Left colon (tissue), 2 donors: ENCODE results near the gene FLT4. TPM values are rescaled to one million over a fixed set of nuclear protein-coding genes. Genes with fewer than 3 reads are reported as not detected.

Experiments used
- ATAC-seq: fragments of 200-7000 bp; cut with Tn5 transposase; one replicate; pipeline ENCODE4 v1.9.1; 2020; ENCODE audit warnings: mild to moderate bottlenecking, moderate library complexity
- DNase-seq, 2 donors: peaks; one replicate each; pipeline ENCODE4 v3.0.0-alpha.2; 2020
- intact Hi-C, 2 donors: fragments of 100-400 bp; cut with DNase I in 1 of 2; cut with micrococcal nuclease in 1 of 2; formaldehyde crosslinking; loops; one replicate each; pipeline versions ENCODE4 v1.11.2 to v1.14.0; 2022; cut with DNase I, micrococcal nuclease
- total RNA-seq, 2 donors: library from RNA; stranded (reverse); fragmentation: NEBNext Ultra II Directional; extraction: Animal tissue kit (Norgen Biotek cat#: 25700); gene quantifications; one replicate each; pipeline ENCODE4 v1.2.1, GENCODE V29; 2021
- donor health status: DM: no; HTN: no; CAD: no.
- donor health status: DM: yes; HTN: yes; CAD: no.

The FLT4 gene
- total RNA-seq, 2 donors from 2014 or later, result 3.8 to 4.7 TPM

- DNase-seq (peak in 1 of 2 donors; percentile 10), ATAC-seq (no peak)
- intact Hi-C loops, result no loop called here
Measured at GRCh38 chr5:180600554-180601041, 48.8 kb downstream of the FLT4 start.

- ATAC-seq (no peak), DNase-seq (peak in 1 of 2 donors; percentile 12)
- intact Hi-C loops, result no loop called here
Measured at GRCh38 chr5:180599981-180600553, 49.3 kb downstream of the FLT4 start.

- ATAC-seq (no peak), DNase-seq (no peak)
- intact Hi-C loops, result no loop called here
Measured at GRCh38 chr5:180599590-180599914, 49.8 kb downstream of the FLT4 start.

DNA sequence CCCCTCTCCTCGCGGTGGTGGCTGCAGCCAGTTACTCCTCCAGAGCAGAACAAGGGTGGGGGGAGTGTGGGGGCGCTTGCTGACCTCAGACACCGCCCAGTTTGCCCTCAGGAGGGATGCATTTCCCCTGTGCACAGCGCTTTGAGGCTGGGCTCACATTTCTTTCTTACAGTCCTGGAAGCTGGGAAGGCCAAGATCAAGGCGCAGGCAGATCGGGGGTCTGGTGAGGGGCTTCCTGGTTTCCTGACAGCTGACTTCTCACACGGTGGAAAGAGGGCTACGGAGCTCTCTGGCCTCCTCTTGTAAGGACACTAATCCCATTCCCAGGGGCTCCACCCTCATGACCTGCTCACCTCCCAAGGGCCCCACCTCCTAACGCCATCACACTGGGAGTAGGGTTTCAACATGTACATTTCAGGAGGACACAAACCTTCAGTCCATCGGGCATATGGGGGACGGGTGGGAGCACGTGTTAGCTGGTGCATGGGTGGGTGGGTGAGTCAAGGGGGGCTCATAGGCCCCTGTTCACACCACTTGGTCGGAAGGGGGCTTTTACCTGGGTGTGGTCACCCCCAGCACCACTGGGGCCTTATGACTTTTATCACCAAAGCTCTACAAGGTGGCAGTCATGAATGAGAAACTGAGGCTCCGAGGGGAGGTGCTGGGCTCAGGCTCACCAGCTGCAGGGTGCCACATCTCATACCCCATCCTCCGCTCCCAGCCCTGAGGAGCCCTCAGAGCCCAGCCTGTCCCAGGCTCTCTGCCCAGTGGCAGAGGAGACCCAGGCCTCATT is 50.4 kb downstream of the FLT4 start:
- ATAC-seq (no peak), DNase-seq (no peak)
- intact Hi-C loops, result no loop called here

DNA sequence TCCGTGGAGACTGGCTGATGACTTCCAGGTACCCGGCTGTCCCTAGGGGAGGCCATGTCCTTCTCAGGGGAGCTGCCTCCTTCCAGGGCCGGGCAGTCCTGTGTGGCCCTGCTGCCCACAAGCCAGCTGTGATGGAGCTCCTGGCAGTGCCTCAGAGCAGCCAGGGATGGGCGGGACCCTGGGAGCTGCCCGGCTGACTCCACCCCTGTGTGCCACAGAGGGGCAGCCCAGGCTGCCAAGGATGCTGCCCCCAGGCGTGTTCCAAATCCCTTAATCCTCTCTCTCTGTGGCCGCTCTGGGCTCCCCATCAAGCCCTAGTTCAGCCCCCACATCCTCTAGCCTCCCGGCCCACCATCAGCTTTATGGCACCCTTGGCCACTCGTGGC is 51.1 kb downstream of the FLT4 start:
- intact Hi-C loops, result no loop called here
- ATAC-seq (no peak), DNase-seq (peak in 1 of 2 donors; percentile 16)

- DNase-seq, result no peak
- ATAC-seq, result peak; percentile 33
- intact Hi-C loops, result no loop called here
Measured at GRCh38 chr5:180596668-180597231, 52.6 kb downstream of the FLT4 start.

DNA sequence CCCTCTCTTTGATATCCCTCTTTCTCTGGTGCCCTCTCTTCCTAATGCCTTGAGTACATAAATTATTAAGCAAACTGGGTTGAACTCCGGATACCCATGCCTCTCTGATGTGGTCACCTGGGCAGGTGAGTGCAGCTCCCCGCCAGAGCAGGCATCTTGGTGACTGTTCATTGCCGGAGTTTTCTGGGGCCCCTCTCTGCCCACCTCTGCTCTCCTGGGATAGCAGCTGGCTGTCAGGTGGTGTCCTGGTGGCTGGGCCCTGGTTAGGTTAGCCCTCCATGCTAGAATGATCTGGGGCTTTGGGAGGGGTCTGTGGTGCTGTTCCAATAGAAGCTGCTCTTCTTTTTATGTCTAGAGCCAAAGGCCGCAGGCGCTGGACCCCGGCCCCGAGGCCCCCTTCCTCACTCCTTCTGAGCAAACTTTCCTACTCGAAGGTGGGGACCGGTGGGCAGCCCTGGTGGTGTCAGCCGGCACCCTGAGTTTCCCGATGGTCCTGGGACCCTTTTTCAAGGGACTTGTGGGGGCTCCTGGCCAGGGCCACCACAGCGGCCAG is 53.2 kb downstream of the FLT4 start:
- DNase-seq, result no peak
- intact Hi-C loops, result no loop called here
- no peak for ATAC-seq

- DNase-seq (no peak), ATAC-seq (no peak)
- intact Hi-C loops, result no loop called here
Measured at GRCh38 chr5:180595381-180596114, 53.9 kb downstream of the FLT4 start.

DNA sequence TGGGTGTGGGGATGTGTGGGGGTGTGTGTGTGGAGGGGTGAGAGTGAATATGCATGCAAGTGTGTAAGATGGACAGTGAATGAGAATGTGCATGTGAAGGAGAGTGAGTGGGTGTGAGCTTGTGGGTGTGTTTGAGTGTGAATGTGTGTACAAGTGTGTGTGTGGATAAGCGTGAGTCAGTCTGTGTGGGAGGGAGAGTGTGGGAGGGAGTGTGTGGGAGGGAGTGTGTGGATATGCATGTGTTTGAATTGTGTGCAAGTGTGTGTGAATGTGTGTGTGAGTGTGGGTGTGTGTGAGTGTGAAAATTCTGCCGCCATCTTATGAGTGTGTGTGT is 54.4 kb downstream of the FLT4 start:
- ATAC-seq, result no peak
- no peak for DNase-seq
- intact Hi-C loops, result no loop called here

GRCh38 chr5:180594311-180595045 is 54.9 kb downstream of the FLT4 start:
- ATAC-seq (no peak), DNase-seq (no peak)
- intact Hi-C loops, result no loop called here

- DNase-seq (no peak), ATAC-seq (no peak)
- intact Hi-C loops, result no loop called here
Measured at GRCh38 chr5:180593446-180594206, 55.8 kb downstream of the FLT4 start.

DNA sequence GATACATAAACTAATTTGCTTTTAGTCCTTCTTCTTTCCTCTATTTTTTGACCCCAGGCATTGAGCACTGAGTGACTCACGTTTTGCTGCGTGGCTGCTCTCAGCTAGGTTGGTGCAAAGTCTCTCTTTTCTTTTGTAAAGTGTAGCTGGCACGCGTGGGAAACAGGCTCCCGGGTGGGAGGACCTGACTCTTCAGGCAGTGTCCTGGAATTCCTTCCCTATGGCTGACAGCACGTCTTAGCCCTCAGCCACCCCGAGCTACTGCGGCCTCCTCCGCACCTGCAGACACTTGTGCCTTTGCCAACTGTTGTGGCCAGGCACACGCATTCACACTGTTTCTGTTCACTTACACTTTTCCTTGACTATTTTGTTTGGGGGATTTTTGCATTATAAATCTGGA is 57.2 kb downstream of the FLT4 start:
- ATAC-seq (no peak), DNase-seq (no peak)
- intact Hi-C loops, result no loop called here

DNA sequence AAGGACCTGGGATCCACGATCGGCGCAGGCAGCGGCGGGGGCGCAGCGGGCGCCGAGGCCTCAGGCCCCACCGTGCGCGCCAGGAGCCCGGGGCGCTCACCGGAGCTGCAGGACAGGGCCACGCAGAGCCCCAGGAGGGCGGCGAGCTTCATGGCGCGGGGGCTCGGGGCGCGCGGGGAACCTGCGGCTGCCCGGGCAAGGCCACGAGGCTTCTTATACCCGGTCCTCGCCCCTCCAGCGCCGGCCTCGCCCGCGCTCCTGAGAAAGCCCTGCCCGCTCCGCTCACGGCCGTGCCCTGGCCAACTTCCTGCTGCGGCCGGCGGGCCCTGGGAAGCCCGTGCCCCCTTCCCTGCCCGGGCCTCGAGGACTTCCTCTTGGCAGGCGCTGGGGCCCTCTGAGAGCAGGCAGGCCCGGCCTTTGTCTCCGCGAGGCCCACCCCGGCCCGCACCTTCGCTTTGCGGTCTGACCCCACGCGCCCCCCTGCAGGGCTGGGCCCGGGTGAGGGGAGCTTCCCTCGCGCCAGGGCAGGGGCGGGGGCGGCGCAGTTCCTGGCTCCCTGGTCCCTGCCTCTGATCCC is 58.0 kb downstream of the FLT4 start, which contains the start of gene SCGB3A1:
Gene SCGB3A1 (minus strand): TSS at position 189 of the 577 bp plus-strand sequence. CDS start 37 bp downstream, at position 152.
- DNase-seq (no peak), ATAC-seq (no peak)
- intact Hi-C loops, result no loop called here

DNA sequence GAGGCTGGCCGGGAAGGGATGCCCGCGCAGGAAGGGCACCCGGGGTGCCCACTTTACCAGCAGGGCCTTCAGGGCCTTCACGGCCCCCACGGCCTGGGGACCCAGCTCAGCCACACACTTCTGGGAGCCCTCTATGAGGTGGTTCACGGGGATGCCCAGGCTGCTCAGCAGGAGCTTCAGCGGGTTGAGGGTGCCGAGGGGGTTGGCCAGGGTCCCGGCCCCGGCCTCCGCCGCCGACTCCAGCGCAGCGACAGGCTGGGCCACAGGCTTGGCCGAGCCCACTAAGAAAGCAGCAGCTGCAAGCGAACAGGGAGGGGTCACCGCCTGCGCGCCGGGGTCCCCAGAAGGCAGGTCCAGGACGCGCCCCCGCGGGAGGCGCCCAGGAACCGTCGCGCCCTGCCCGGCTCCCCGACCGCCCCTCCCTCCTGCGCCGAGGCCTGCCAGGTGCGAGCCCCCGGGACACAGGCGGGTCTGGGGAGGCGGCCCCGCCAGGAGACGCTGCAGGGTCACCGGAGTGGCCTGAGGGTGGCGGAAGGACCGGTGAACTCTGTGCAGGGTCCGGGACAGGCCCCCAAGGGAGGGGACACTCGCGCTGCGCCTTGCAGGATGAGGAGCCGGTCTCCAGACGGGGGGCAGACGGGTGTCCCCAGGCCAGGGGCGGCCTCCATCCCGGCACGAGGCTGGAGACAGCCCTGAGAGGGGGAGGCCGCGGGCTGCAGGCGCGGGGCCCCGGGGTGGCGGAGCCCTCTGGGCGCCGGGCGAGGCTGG is 58.7 kb downstream of the FLT4 start:
- intact Hi-C loops, result no loop called here
- DNase-seq, result no peak
- no peak for ATAC-seq

DNA sequence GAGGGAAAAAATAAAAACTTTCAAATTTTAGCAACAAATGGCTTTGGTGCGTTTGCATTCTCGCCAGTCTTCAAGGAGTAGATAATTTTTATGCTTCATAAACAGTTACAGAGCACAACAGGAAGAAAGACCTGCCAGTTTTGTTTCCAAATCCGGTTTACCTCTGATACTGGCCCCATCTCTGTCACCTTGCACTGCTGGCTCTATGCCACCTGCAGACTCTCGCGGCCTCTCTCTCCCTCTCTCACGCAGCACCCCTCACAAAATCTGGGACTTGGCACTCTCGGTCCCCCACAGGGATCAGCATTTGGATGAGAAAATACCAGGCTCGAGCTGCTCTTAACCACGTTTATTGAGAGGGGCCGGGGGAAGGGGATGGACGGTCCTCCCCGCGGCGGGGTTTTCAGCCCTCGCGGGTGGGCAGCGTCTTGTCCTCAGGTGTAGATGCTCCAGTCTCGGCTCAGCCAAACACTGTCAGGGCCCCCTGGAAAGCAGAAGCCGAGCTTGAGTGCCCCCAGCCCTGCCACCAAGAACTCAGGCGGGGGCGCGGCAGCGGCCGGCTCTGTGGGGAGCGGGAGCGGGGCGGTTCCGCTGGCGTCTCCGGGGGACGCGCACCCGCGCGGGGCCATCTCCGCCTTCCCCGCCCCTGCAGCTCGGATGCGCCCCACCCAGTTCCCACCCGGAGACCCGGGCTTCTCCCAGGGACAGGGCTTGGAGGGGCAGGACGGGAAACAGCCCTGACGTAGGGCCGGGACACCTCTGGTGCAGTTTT is 59.4 kb downstream of the FLT4 start:
- intact Hi-C loops, result no loop called here
- DNase-seq, result no peak
- no peak for ATAC-seq

DNA sequence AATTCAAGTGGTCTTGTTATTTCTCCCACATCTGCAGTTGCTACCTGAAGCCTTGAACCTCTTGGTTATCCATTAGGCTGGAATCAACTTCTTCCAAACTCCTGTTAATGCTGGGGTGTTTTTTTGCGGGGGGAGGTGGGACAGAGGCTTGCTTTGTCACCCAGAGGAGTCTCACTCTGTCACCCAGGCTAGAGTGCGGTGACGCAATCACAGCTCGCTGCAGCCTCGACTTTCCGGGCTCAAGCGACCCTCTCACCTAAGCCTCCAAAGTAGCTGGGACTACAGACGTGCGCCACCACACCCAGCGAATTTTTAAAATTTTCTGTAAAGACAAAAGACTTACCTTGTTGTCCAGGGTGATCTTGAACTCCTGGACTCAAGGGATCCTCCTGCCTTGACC is 62.5 kb downstream of the FLT4 start:
- no peak for ATAC-seq
- no peak for DNase-seq
- intact Hi-C loops, result no loop called here
